Epidermal melanocyte (primary cell): ENCODE results near the gene ZNF780A.
A peak's percentile ranks its signal among the peaks of the same experiment; 100 is the strongest.
"Not testable (repeated sequence)": the region's sequence is repeated elsewhere in the genome, so short reads cannot be mapped to it uniquely, and the experiment has no call there.

Source experiments
- DNase-seq: peaks from one replicate; pipeline ENCODE4 v3.0.0; 2011; ENCODE audit warnings: low spot score; ENCODE audit not compliant: insufficient read length

The ZNF780A gene

GRCh38 chr19:40084948-40085347, 5.8 kb downstream of the ZNF780A start:
- DNase-seq = no peak

- no peak for DNase-seq
These were observed 9.3 kb downstream of the ZNF780A start for GRCh38 chr19:40081411-40081810.

GRCh38 chr19:40080289-40080688, 10.5 kb downstream of the ZNF780A start:
- no peak for DNase-seq

- no peak for DNase-seq
These were observed 12.4 kb downstream of the ZNF780A start for GRCh38 chr19:40078377-40078776.

GRCh38 chr19:40070058-40070457, 20.7 kb downstream of the ZNF780A start:
- DNase-seq = no peak

GRCh38 chr19:40059624-40060023, 31.1 kb downstream of the ZNF780A start:
- no peak for DNase-seq

GRCh38 chr19:40057166-40057565, 33.6 kb downstream of the ZNF780A start:
- DNase-seq = no peak

GRCh38 chr19:40056505-40056904, 34.2 kb downstream of the ZNF780A start:
- DNase-seq = no peak

GRCh38 chr19:40055832-40056504, 34.8 kb downstream of the ZNF780A start, which contains the start of gene ZNF780B:
Gene ZNF780B, minus strand, starts transcription at chr19:40056231. Its CDS starts 5,899 bp downstream, at chr19:40050332.
- DNase-seq = peak; percentile 47

- DNase-seq = no peak
These were observed 35.7 kb downstream of the ZNF780A start for GRCh38 chr19:40055049-40055448.

GRCh38 chr19:40054632-40055031, 36.1 kb downstream of the ZNF780A start:
- no peak for DNase-seq

- no peak for DNase-seq
These were observed 37.3 kb downstream of the ZNF780A start for GRCh38 chr19:40053491-40053890.

- DNase-seq = not testable (repeated sequence)
These were observed 49.0 kb downstream of the ZNF780A start for GRCh38 chr19:40041718-40042117.

GRCh38 chr19:40038047-40038446, 52.7 kb downstream of the ZNF780A start:
- DNase-seq = not testable (repeated sequence)

GRCh38 chr19:40035996-40036395, 54.7 kb downstream of the ZNF780A start:
- no peak for DNase-seq

GRCh38 chr19:40033989-40034560, 56.7 kb downstream of the ZNF780A start:
- DNase-seq = no peak

GRCh38 chr19:40026597-40026970, 64.2 kb downstream of the ZNF780A start:
- no peak for DNase-seq

GRCh38 chr19:40025938-40026596, 64.7 kb downstream of the ZNF780A start:
- no peak for DNase-seq

- no peak for DNase-seq
These were observed 66.8 kb downstream of the ZNF780A start for GRCh38 chr19:40023969-40024368.
